B cell (primary cell): Measurements from ENCODE around the gene PERCC1.

ENCODE experiments used
- CTCF ChIP-seq: fragments of 200-600 bp; IDR thresholded peaks from one replicate; pipeline ENCODE4 v1.8.0; 2022; ENCODE audit warnings: antibody characterized with exemption, mild to moderate bottlenecking
- EZH2 ChIP-seq: IDR thresholded peaks from 2 replicates; pipeline ENCODE4 v1.6.1; 2012; ENCODE audit warnings: borderline replicate concordance, low read depth, mild to moderate bottlenecking, moderate library complexity, low read length; ENCODE audit not compliant: insufficient read depth, poor library complexity, severe bottlenecking

DNA sequence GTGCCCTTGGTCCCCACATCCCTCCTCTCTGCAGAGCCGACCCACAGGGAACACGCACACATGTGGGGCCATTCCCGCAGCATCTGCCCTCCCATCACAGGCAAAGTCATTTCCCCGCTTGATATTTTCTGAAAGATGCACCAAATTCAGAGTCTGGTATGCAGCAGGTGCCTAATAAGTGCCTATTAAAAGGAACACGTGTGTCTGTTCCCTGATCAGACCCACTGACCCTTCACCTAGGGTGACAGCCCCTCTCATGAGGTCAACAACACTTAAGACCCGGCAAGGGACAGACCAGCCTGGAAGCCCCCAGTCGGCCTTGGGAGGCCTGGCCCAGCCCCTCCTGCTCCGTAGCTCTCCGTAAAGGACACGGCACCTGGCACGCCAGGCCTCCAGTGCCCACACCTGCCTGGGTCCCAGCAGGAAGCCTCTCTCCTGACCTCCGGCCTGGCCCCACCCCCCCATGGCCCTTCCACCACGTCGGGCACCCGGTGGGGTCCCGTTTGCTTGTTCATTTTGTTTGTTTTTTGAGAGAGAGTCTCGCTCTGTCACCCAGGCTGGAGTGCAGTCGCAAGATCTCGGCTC is 36.4 kb upstream of the PERCC1 start:
- TF ChIP-seq CTCF = no peak
- no peak for TF ChIP-seq EZH2
